ENCODE results near the gene LRRK1. TPM values are rescaled to one million over a fixed set of nuclear protein-coding genes. Genes with fewer than 3 reads are reported as not detected.

LRRK1 gene
- total and polyA plus RNA-seq, 2 of the 13 experiments (the other 11 are each of a cell fraction or from before 2014, with no cell fraction given): 0.13 to 1.2 TPM

- H3K9ac ChIP-seq (ENCODE audit: insufficient read depth, low read depth, low read length): no peak overlapping the region
- FAIRE-seq (no peak), ATAC-seq (no peak), DNase-seq (ENCODE audit: low spot score) (no peak)
- in situ Hi-C loops (cut with HindIII; ENCODE audit: extremely low pct_ligation_motif_present, low pct_unique_long_range_greater_than_20kb) (no loop called here), intact Hi-C loops (cut with micrococcal nuclease; ENCODE audit: unreplicated experiment) (no loop called here)
- no peak overlapping the region for H3K27ac ChIP-seq (ENCODE audit: extremely low read length, insufficient read depth, low read length)
- TF ChIP-seq ISX (CRISPR knock-in tag; conservative IDR thresholded peaks at IDR 0.05) (no peak), MZF1 (CRISPR knock-in tag; IDR thresholded peaks at IDR 0.05; ENCODE audit: borderline replicate concordance) (no peak), ARNT (IDR thresholded peaks at IDR 0.05) (no peak), ZNF362 (CRISPR knock-in tag; IDR thresholded peaks at IDR 0.05; ENCODE audit: borderline replicate concordance) (no peak), MXI1 (IDR thresholded peaks at IDR 0.05; ENCODE audit: borderline replicate concordance, low read depth, low read length) (no peak), ZNF670 (CRISPR knock-in tag; IDR thresholded peaks at IDR 0.05; ENCODE audit: borderline replicate concordance) (no peak), SUZ12 (IDR thresholded peaks at IDR 0.05; ENCODE audit: low read depth, low read length) (no peak)
- no TSS peak for BruUV-seq (replicated peaks)
- no peak overlapping the region for H3K4me3 ChIP-seq (replicated peaks in 1 of 3; ENCODE audit: insufficient read depth in 1 of 3, low read depth in 2 of 3, low read length in 3 of 3)
- H3K36me3 ChIP-seq (replicated peaks in 1 of 2; ENCODE audit: control insufficient read depth in 1 of 2, insufficient read depth in 2 of 2, low read length in 2 of 2): no peaks in the 10 kb centered on the region
- peaks cover 56% of the 10 kb centered on the region for H3K4me1 ChIP-seq (ENCODE audit: insufficient read depth, low read length)
- peaks cover 5 to 54% of the 10 kb centered on the region in 2 experiments for H3K27me3 ChIP-seq (ENCODE audit: control insufficient read depth in 1 of 2, insufficient read depth in 2 of 2, low read length in 2 of 2)
- no peaks in the 10 kb centered on the region for H3K9me3 ChIP-seq (ENCODE audit: low read length)
- WGBS (ENCODE audit: low lambda C conversion rate): 100% methylated on average over 1 of the region's 9 CpGs
- CTCF ChIA-PET (ENCODE audit: low intra/inter-chr PET ratio, low total read pairs): no interaction called here
- H3K79me2 ChIP-seq (ENCODE audit: insufficient read depth, low read length): no peaks in the 10 kb centered on the region
- no peaks in the 10 kb centered on the region for H4K20me1 ChIP-seq (ENCODE audit: insufficient read depth, low read length)
- no peak overlapping the region for H3K4me2 ChIP-seq (ENCODE audit: low read depth, low read length)
- POLR2A ChIA-PET: no interaction called here
- H2AFZ ChIP-seq (ENCODE audit: low read length): no peak overlapping the region
Observed at GRCh38 chr15:101118116-101118515, 199.0 kb downstream of the LRRK1 start.

GRCh38 chr15:101118615-101119014 is 199.5 kb downstream of the LRRK1 start:
- no peaks in the 10 kb centered on the region for H3K36me3 ChIP-seq (replicated peaks in 1 of 2; ENCODE audit: control insufficient read depth in 1 of 2, insufficient read depth in 2 of 2, low read length in 2 of 2)
- no peak for FAIRE-seq
- no peak overlapping the region for H3K4me2 ChIP-seq (ENCODE audit: low read depth, low read length)
- POLR2A ChIA-PET: interaction anchor here (1.0 kb wide), 1 partner anchor 33 kb away, joined by 3 read pairs; no protein-coding TSS in a partner anchor
- 73% methylated on average over 6 of the region's 10 CpGs for WGBS (ENCODE audit: low lambda C conversion rate)
- H3K27ac ChIP-seq (ENCODE audit: extremely low read length, insufficient read depth, low read length): no peak overlapping the region
- no peaks in the 10 kb centered on the region for H4K20me1 ChIP-seq (ENCODE audit: insufficient read depth, low read length)
- peaks cover 4 to 54% of the 10 kb centered on the region in 2 experiments for H3K27me3 ChIP-seq (ENCODE audit: control insufficient read depth in 1 of 2, insufficient read depth in 2 of 2, low read length in 2 of 2)
- no peaks in the 10 kb centered on the region for H3K79me2 ChIP-seq (ENCODE audit: insufficient read depth, low read length)
- intact Hi-C loops (cut with micrococcal nuclease; ENCODE audit: unreplicated experiment): no loop called here
- H2AFZ ChIP-seq (ENCODE audit: low read length): no peak overlapping the region
- H3K4me3 ChIP-seq (replicated peaks in 1 of 3; ENCODE audit: insufficient read depth in 1 of 3, low read depth in 2 of 3, low read length in 3 of 3): no peak overlapping the region
- no peaks in the 10 kb centered on the region for H3K9me3 ChIP-seq (ENCODE audit: low read length)
- CTCF ChIA-PET (ENCODE audit: low intra/inter-chr PET ratio, low total read pairs): no interaction called here
- H3K4me1 ChIP-seq (ENCODE audit: insufficient read depth, low read length): peaks cover 51% of the 10 kb centered on the region
- no peak for ATAC-seq
- no peak overlapping the region for H3K9ac ChIP-seq (ENCODE audit: insufficient read depth, low read depth, low read length)
- BruUV-seq (replicated peaks): no TSS peak
- in situ Hi-C loops (cut with HindIII; ENCODE audit: extremely low pct_ligation_motif_present, low pct_unique_long_range_greater_than_20kb): no loop called here
- DNase-seq (ENCODE audit: low spot score): no peak
- TF ChIP-seq RFX5 (IDR thresholded peaks at IDR 0.05; ENCODE audit: low read depth, low read length) (no peak), DZIP1 (CRISPR knock-in tag; IDR thresholded peaks at IDR 0.05) (no peak), ZNF7 (CRISPR knock-in tag; IDR thresholded peaks at IDR 0.05) (no peak), ZBTB2 (CRISPR knock-in tag; IDR thresholded peaks at IDR 0.05; ENCODE audit: low read depth) (no peak), PRMT3 (CRISPR knock-in tag; IDR thresholded peaks at IDR 0.05; ENCODE audit: borderline replicate concordance, low read depth) (no peak)
